ENCODE results near the gene DYNLL1.
"Not testable (repeated sequence)": the region's sequence is repeated elsewhere in the genome, so short reads cannot be mapped to it uniquely, and the experiment has no call there.

The DYNLL1 gene

GRCh38 chr12:120473807-120474615, 21.9 kb upstream of the DYNLL1 start:
- Histone ChIP-seq H3K27ac (ENCODE audit: low read length) (no peak overlapping the region), H3K36me3 (ENCODE audit: control insufficient read depth, insufficient read depth, low read length) (no peaks in the 10 kb centered on the region), H3K4me3 (ENCODE audit: low read length) (no peak overlapping the region), H3K27me3 (ENCODE audit: control insufficient read depth, insufficient read depth, low read length) (no peaks in the 10 kb centered on the region), H3K4me1 (ENCODE audit: control insufficient read depth, insufficient read depth, low read length) (no peaks in the 10 kb centered on the region), H3K9me3 (ENCODE audit: control insufficient read depth, insufficient read depth, low read length) (no peaks in the 10 kb centered on the region)
- no peak for DNase-seq (ENCODE audit: low read depth, low spot score)
- 100% methylated on average over 1 of the region's 6 CpGs for WGBS (ENCODE audit: insufficient coverage, insufficient read length)

GRCh38 chr12:120474616-120474960, 21.3 kb upstream of the DYNLL1 start:
- DNase-seq (ENCODE audit: low read depth, low spot score) = no peak
- no peaks in the 10 kb centered on the region for H3K27me3 ChIP-seq (ENCODE audit: control insufficient read depth, insufficient read depth, low read length)
- no peaks in the 10 kb centered on the region for H3K4me1 ChIP-seq (ENCODE audit: control insufficient read depth, insufficient read depth, low read length)
- no peak overlapping the region for H3K4me3 ChIP-seq (ENCODE audit: low read length)
- H3K9me3 ChIP-seq (ENCODE audit: control insufficient read depth, insufficient read depth, low read length) = no peaks in the 10 kb centered on the region
- H3K36me3 ChIP-seq (ENCODE audit: control insufficient read depth, insufficient read depth, low read length) = no peaks in the 10 kb centered on the region
- WGBS (ENCODE audit: insufficient coverage, insufficient read length) = no CpG with 5 or more reads among the region's 2 CpGs
- H3K27ac ChIP-seq (ENCODE audit: low read length) = no peak overlapping the region

GRCh38 chr12:120475643-120476042, 20.3 kb upstream of the DYNLL1 start:
- no peaks in the 10 kb centered on the region for H3K4me1 ChIP-seq (ENCODE audit: control insufficient read depth, insufficient read depth, low read length)
- DNase-seq (ENCODE audit: low read depth, low spot score) = no peak
- WGBS (ENCODE audit: insufficient coverage, insufficient read length) = no CpG with 5 or more reads among the region's 1 CpG
- H3K36me3 ChIP-seq (ENCODE audit: control insufficient read depth, insufficient read depth, low read length) = no peaks in the 10 kb centered on the region
- no peaks in the 10 kb centered on the region for H3K27me3 ChIP-seq (ENCODE audit: control insufficient read depth, insufficient read depth, low read length)
- no peak overlapping the region for H3K4me3 ChIP-seq (ENCODE audit: low read length)
- no peak overlapping the region for H3K27ac ChIP-seq (ENCODE audit: low read length)
- no peaks in the 10 kb centered on the region for H3K9me3 ChIP-seq (ENCODE audit: control insufficient read depth, insufficient read depth, low read length)

GRCh38 chr12:120479458-120479857, 16.5 kb upstream of the DYNLL1 start:
- Histone ChIP-seq H3K9me3 (ENCODE audit: control insufficient read depth, insufficient read depth, low read length) (no peaks in the 10 kb centered on the region), H3K4me1 (ENCODE audit: control insufficient read depth, insufficient read depth, low read length) (no peaks in the 10 kb centered on the region)

GRCh38 chr12:120480211-120480610, 15.7 kb upstream of the DYNLL1 start:
- H3K27ac ChIP-seq (ENCODE audit: low read length) = no peak overlapping the region
- no CpG with 5 or more reads among the region's 1 CpG for WGBS (ENCODE audit: insufficient coverage, insufficient read length)
- H3K4me3 ChIP-seq (ENCODE audit: low read length) = no peak overlapping the region

More at GRCh38 chr12:120479458-120479857, 16.5 kb upstream of the DYNLL1 start:
- Histone ChIP-seq H3K4me3 (ENCODE audit: low read length) (no peak overlapping the region), H3K27me3 (ENCODE audit: control insufficient read depth, insufficient read depth, low read length) (no peaks in the 10 kb centered on the region), H3K27ac (ENCODE audit: low read length) (no peak overlapping the region), H3K36me3 (ENCODE audit: control insufficient read depth, insufficient read depth, low read length) (no peaks in the 10 kb centered on the region)
- no peak for DNase-seq (ENCODE audit: low read depth, low spot score)
- WGBS (ENCODE audit: insufficient coverage, insufficient read length) = no CpG with 5 or more reads among the region's 1 CpG

GRCh38 chr12:120481022-120481767, 14.7 kb upstream of the DYNLL1 start:
- H3K4me1 ChIP-seq (ENCODE audit: control insufficient read depth, insufficient read depth, low read length) = no peaks in the 10 kb centered on the region
- H3K9me3 ChIP-seq (ENCODE audit: control insufficient read depth, insufficient read depth, low read length) = no peaks in the 10 kb centered on the region
- no peak for DNase-seq (ENCODE audit: low read depth, low spot score)
- no peaks in the 10 kb centered on the region for H3K27me3 ChIP-seq (ENCODE audit: control insufficient read depth, insufficient read depth, low read length)
- no peak overlapping the region for H3K27ac ChIP-seq (ENCODE audit: low read length)
- no CpG with 5 or more reads among the region's 9 CpGs for WGBS (ENCODE audit: insufficient coverage, insufficient read length)
- H3K36me3 ChIP-seq (ENCODE audit: control insufficient read depth, insufficient read depth, low read length) = no peaks in the 10 kb centered on the region
- no peak overlapping the region for H3K4me3 ChIP-seq (ENCODE audit: low read length)

More at GRCh38 chr12:120480211-120480610, 15.7 kb upstream of the DYNLL1 start:
- H3K9me3 ChIP-seq (ENCODE audit: control insufficient read depth, insufficient read depth, low read length) = no peaks in the 10 kb centered on the region
- no peaks in the 10 kb centered on the region for H3K27me3 ChIP-seq (ENCODE audit: control insufficient read depth, insufficient read depth, low read length)
- no peaks in the 10 kb centered on the region for H3K36me3 ChIP-seq (ENCODE audit: control insufficient read depth, insufficient read depth, low read length)
- H3K4me1 ChIP-seq (ENCODE audit: control insufficient read depth, insufficient read depth, low read length) = no peaks in the 10 kb centered on the region
- no peak for DNase-seq (ENCODE audit: low read depth, low spot score)

GRCh38 chr12:120483621-120484020, 12.3 kb upstream of the DYNLL1 start:
- Histone ChIP-seq H3K27ac (ENCODE audit: low read length) (no peak overlapping the region), H3K36me3 (ENCODE audit: control insufficient read depth, insufficient read depth, low read length) (no peaks in the 10 kb centered on the region), H3K4me1 (ENCODE audit: control insufficient read depth, insufficient read depth, low read length) (no peaks in the 10 kb centered on the region), H3K9me3 (ENCODE audit: control insufficient read depth, insufficient read depth, low read length) (no peaks in the 10 kb centered on the region), H3K27me3 (ENCODE audit: control insufficient read depth, insufficient read depth, low read length) (no peaks in the 10 kb centered on the region), H3K4me3 (ENCODE audit: low read length) (no peak overlapping the region)
- WGBS (ENCODE audit: insufficient coverage, insufficient read length) = no CpG with 5 or more reads among the region's 1 CpG
- DNase-seq (ENCODE audit: low read depth, low spot score) = no peak

- H3K9me3 ChIP-seq (ENCODE audit: control insufficient read depth, insufficient read depth, low read length) = no peaks in the 10 kb centered on the region
- no peak for DNase-seq (ENCODE audit: low read depth, low spot score)
- H3K4me1 ChIP-seq (ENCODE audit: control insufficient read depth, insufficient read depth, low read length) = no peaks in the 10 kb centered on the region
- H3K27ac ChIP-seq (ENCODE audit: low read length) = no peak overlapping the region
- no peaks in the 10 kb centered on the region for H3K36me3 ChIP-seq (ENCODE audit: control insufficient read depth, insufficient read depth, low read length)
- no CpG with 5 or more reads among the region's 7 CpGs for WGBS (ENCODE audit: insufficient coverage, insufficient read length)
- H3K27me3 ChIP-seq (ENCODE audit: control insufficient read depth, insufficient read depth, low read length) = no peaks in the 10 kb centered on the region
- no peak overlapping the region for H3K4me3 ChIP-seq (ENCODE audit: low read length)
Observed at GRCh38 chr12:120485961-120486881, 9.7 kb upstream of the DYNLL1 start.

GRCh38 chr12:120487552-120487951, 8.4 kb upstream of the DYNLL1 start:
- not testable (repeated sequence) for H3K9me3 ChIP-seq (ENCODE audit: control insufficient read depth, insufficient read depth, low read length); H3K27me3 ChIP-seq (ENCODE audit: control insufficient read depth, insufficient read depth, low read length); DNase-seq (ENCODE audit: low read depth, low spot score); H3K4me1 ChIP-seq (ENCODE audit: control insufficient read depth, insufficient read depth, low read length); H3K4me3 ChIP-seq (ENCODE audit: low read length); H3K27ac ChIP-seq (ENCODE audit: low read length); H3K36me3 ChIP-seq (ENCODE audit: control insufficient read depth, insufficient read depth, low read length)
- WGBS (ENCODE audit: insufficient coverage, insufficient read length) = no CpG with 5 or more reads among the region's 7 CpGs

GRCh38 chr12:120488057-120488640, 7.8 kb upstream of the DYNLL1 start:
- no peaks in the 10 kb centered on the region for H3K27me3 ChIP-seq (ENCODE audit: control insufficient read depth, insufficient read depth, low read length)
- no peaks in the 10 kb centered on the region for H3K36me3 ChIP-seq (ENCODE audit: control insufficient read depth, insufficient read depth, low read length)
- DNase-seq (ENCODE audit: low read depth, low spot score) = no peak
- no peak overlapping the region for H3K4me3 ChIP-seq (ENCODE audit: low read length)
- no peaks in the 10 kb centered on the region for H3K9me3 ChIP-seq (ENCODE audit: control insufficient read depth, insufficient read depth, low read length)
- whole genome bisulfite sequencing (ENCODE audit: insufficient coverage, insufficient read length) = no CpG with 5 or more reads among the region's 5 CpGs
- H3K4me1 ChIP-seq (ENCODE audit: control insufficient read depth, insufficient read depth, low read length) = no peaks in the 10 kb centered on the region
- no peak overlapping the region for H3K27ac ChIP-seq (ENCODE audit: low read length)
